C4-2B (cell line): ENCODE measurements around the gene TOMM40L.
A peak's percentile ranks its signal among the peaks of the same experiment; 100 is the strongest.

Experiments
- ZFX ChIP-seq: fragments of 450-650 bp; IDR thresholded peaks from 2 replicates; pipeline ENCODE4 v1.6.1; 2017
- TF ChIP-seq, protein P1 (sequence below): fragments of 450-650 bp; conservative IDR thresholded peaks from 2 replicates; pipeline ENCODE4 v1.5.1; 2017; ENCODE audit warnings: mild to moderate bottlenecking

DNA sequence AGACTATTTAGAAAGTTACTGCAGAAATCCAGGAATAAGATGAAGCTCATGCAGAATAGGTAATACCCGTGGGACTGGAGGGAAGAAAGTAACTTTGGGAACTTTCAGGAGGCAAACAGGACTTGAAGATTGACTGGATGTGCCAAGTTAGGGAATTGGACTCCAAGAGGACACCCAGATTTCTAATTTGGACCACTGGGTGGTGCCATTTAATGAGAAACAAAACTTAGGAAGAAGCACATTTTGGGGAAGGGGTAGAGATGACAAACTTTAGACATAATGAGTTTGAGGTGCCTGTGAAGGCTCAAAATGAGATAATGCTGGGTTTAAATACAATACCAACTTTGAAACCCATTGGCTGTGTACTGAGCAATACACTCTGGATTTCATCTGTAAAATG lies 45.2 kb upstream of the TOMM40L start:
- TF ChIP-seq, protein P1, sequence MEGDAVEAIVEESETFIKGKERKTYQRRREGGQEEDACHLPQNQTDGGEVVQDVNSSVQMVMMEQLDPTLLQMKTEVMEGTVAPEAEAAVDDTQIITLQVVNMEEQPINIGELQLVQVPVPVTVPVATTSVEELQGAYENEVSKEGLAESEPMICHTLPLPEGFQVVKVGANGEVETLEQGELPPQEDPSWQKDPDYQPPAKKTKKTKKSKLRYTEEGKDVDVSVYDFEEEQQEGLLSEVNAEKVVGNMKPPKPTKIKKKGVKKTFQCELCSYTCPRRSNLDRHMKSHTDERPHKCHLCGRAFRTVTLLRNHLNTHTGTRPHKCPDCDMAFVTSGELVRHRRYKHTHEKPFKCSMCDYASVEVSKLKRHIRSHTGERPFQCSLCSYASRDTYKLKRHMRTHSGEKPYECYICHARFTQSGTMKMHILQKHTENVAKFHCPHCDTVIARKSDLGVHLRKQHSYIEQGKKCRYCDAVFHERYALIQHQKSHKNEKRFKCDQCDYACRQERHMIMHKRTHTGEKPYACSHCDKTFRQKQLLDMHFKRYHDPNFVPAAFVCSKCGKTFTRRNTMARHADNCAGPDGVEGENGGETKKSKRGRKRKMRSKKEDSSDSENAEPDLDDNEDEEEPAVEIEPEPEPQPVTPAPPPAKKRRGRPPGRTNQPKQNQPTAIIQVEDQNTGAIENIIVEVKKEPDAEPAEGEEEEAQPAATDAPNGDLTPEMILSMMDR = peak; percentile 36
- TF ChIP-seq ZFX = no peak
